SK-N-MC (cell line): Measurements from ENCODE around the gene OR51B4.

ENCODE experiments used
- DNase-seq: peaks from one replicate; pipeline ENCODE4 v3.0.0-alpha.2; 2011; ENCODE audit warnings: low read depth, low spot score
- H3K27ac ChIP-seq: fragments of 200-600 bp; sonication (generic); 2 replicates; pipeline ENCODE4 v1.5.1; 2016; ENCODE audit warnings: mixed run types
- H3K36me3 ChIP-seq: fragments of 200-600 bp; sonication (generic); 2 replicates; pipeline ENCODE4 v1.6.1; 2017; ENCODE audit warnings: antibody characterized with exemption, low read length, mixed read lengths; ENCODE audit not compliant: insufficient read depth
- H3K4me3 ChIP-seq: fragments of 200-600 bp; sonication (generic); 2 replicates; pipeline ENCODE4 v1.5.1; 2016
- H3K9ac ChIP-seq: fragments of 200-600 bp; sonication (generic); 2 replicates; pipeline ENCODE4 v1.8.0; 2017; ENCODE audit warnings: mixed run types, mixed read lengths; ENCODE audit not compliant: insufficient read length
- H3K9me3 ChIP-seq: fragments of 200-600 bp; sonication (generic); 2 replicates; pipeline ENCODE4 v1.6.1; 2017; ENCODE audit warnings: low read depth, mild to moderate bottlenecking, antibody characterized with exemption, low read length, moderate library complexity, mixed read lengths
- EZH2 ChIP-seq: fragments of 200-600 bp; sonication (generic); IDR thresholded peaks from one replicate; pipeline ENCODE4 v1.6.1; 2017; ENCODE audit warnings: antibody characterized with exemption
- FOXP2 ChIP-seq: optimal IDR thresholded peaks from 2 replicates; pipeline ENCODE3; 2011; ENCODE audit warnings: mild to moderate bottlenecking, moderate library complexity; ENCODE audit not compliant: insufficient read depth; ENCODE audit errors: extremely low read length, control extremely low read depth
- POLR2AphosphoS5 ChIP-seq: IDR thresholded peaks from 2 replicates; pipeline ENCODE4 v1.6.1; 2012; ENCODE audit warnings: mild to moderate bottlenecking, low read depth, low read length, borderline replicate concordance

The OR51B4 gene

DNA sequence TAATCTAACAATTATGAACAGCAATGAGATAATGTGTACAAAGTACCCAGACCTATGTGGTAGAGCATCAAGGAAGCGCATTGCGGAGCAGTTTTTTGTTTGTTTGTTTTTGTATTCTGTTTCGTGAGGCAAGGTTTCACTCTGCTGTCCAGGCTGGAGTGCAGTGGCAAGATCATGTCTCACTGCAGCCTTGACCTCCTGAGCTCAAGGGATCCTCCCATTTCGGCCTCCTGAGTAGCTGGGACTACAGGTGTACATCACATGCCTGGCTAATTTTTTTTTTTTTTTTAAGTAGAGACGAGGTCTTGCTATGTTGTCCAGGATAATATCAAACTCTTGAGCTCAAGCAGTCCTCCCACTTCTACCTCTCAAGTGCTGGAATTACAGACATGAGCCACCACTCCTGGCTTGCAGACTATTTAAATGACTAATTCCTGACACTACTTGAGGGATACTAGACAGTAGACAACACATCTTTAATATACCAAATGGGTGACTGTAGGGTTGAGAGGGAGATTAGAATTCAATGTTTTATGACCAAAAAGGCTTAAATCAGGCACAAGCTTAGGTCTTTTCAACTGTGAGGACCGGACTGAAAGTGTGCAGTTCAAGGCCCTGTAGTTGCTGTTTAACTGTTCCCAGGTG, 12.7 kb downstream of the OR51B4 start:
- TF ChIP-seq EZH2 (no peak), POLR2AphosphoS5 (no peak), FOXP2 (no peak)
- Histone ChIP-seq H3K36me3 (no peaks in the 10 kb centered on the region), H3K4me3 (no peak overlapping the region), H3K27ac (no peak overlapping the region), H3K9ac (no peak overlapping the region), H3K9me3 (no peaks in the 10 kb centered on the region)
- no peak for DNase-seq

DNA sequence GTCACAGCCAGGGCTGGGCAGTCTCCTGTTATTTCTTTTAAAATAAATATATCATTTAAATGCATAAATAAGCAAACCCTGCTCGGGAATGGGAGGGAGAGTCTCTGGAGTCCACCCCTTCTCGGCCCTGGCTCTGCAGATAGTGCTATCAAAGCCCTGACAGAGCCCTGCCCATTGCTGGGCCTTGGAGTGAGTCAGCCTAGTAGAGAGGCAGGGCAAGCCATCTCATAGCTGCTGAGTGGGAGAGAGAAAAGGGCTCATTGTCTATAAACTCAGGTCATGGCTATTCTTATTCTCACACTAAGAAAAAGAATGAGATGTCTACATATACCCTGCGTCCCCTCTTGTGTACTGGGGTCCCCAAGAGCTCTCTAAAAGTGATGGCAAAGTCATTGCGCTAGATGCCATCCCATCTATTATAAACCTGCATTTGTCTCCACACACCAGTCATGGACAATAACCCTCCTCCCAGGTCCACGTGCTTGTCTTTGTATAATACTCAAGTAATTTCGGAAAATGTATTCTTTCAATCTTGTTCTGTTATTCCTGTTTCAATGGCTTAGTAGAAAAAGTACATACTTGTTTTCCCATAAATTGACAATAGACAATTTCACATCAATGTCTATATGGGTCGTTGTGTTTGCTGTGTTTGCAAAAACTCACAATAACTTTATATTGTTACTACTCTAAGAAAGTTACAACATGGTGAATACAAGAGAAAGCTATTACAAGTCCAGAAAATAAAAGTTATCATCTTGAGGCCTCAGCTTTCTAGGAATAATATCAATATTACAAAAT, 13.4 kb downstream of the OR51B4 start:
- H3K4me3 ChIP-seq = no peak overlapping the region
- no peaks in the 10 kb centered on the region for H3K9me3 ChIP-seq
- TF ChIP-seq POLR2AphosphoS5 = no peak
- no peak for TF ChIP-seq EZH2
- no peak for TF ChIP-seq FOXP2
- no peaks in the 10 kb centered on the region for H3K36me3 ChIP-seq
- no peak for DNase-seq
- H3K27ac ChIP-seq = no peak overlapping the region
- H3K9ac ChIP-seq = no peak overlapping the region

DNA sequence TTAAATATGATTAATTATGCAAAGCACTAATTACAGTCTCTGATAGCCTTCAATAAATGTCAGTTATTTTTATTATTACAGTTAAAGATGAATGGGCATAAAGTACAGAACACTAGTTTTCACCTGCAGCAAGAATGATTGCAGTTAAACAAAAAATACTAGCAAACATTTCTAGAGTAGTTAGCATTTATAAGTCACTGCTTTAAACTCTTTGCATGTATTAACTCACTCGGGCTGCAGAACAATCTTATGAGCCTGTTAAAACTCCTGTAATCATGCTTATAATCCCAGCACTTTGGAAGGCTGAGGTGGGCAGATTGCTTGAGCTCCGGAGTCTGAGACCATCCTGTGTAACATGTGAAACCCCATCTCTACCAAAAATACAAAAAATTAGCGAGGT, 14.8 kb downstream of the OR51B4 start:
- H3K4me3 ChIP-seq = no peak overlapping the region
- DNase-seq = no peak
- H3K27ac ChIP-seq = no peak overlapping the region
- TF ChIP-seq FOXP2 (no peak), POLR2AphosphoS5 (no peak), EZH2 (no peak)
- no peaks in the 10 kb centered on the region for H3K36me3 ChIP-seq
- H3K9ac ChIP-seq = no peak overlapping the region
- no peaks in the 10 kb centered on the region for H3K9me3 ChIP-seq

DNA sequence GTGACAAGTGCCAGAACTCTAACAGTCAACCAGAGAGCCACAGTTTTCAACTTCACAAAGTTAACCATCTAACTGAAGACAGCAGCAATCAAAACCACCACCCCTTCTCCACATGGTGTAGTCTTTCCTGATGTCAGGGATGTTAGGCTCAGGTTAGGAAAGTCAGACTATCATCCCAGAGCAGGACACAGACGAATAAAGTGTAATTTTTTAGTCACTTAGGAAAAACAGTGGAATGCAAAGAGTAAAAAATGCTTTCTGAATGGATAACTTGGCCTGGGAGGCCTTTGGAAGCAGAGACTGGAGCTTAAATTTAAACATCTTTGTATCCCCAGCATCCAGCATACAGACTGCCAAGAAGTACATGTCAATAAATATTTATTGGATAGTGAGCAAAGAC, 15.4 kb downstream of the OR51B4 start:
- Histone ChIP-seq H3K27ac (no peak overlapping the region), H3K36me3 (no peaks in the 10 kb centered on the region), H3K9ac (no peak overlapping the region), H3K9me3 (no peaks in the 10 kb centered on the region), H3K4me3 (no peak overlapping the region)
- no peak for DNase-seq
- TF ChIP-seq FOXP2 (no peak), EZH2 (no peak), POLR2AphosphoS5 (no peak)

DNA sequence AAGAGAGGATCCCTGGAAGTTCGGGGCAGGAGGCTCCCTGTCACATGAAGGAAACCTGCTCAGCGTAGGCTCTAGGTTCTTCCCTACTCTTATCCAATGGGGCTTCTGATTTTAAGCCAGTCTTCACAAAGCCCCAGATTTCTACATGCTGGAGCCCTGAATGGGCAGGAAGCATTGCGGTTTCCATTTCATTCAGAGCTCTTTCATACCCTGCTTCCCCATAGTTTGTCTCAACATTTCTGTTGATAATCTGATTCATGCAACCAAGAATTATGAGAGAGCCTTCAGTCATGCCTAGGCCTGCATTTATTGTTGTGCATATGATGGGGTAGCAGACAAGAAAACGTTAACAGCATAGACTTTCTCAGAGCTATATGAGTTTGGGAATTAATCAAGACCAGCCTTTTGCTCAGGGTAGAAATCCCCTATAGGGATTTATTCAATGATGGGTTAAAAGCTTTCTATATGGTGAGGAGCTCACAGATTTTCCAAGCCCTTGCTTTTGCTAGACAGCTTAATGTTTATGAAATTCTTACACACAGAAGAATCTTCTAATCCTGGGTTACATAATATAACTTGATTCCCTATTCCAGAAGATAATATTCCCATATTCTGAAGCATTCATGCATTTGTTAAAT, 15.9 kb downstream of the OR51B4 start:
- Histone ChIP-seq H3K36me3 (no peaks in the 10 kb centered on the region), H3K4me3 (no peak overlapping the region), H3K9ac (no peak overlapping the region), H3K9me3 (no peaks in the 10 kb centered on the region), H3K27ac (no peak overlapping the region)
- no peak for TF ChIP-seq EZH2
- TF ChIP-seq POLR2AphosphoS5 = no peak
- no peak for TF ChIP-seq FOXP2
- DNase-seq = no peak

DNA sequence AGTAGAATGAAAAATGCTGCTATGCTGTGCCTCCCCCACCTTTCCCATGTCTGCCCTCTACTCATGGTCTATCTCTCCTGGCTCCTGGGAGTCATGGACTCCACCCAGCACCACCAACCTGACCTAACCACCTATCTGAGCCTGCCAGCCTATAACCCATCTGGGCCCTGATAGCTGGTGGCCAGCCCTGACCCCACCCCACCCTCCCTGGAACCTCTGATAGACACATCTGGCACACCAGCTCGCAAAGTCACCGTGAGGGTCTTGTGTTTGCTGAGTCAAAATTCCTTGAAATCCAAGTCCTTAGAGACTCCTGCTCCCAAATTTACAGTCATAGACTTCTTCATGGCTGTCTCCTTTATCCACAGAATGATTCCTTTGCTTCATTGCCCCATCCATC, 17.1 kb downstream of the OR51B4 start:
- no peaks in the 10 kb centered on the region for H3K36me3 ChIP-seq
- no peak overlapping the region for H3K9ac ChIP-seq
- no peak overlapping the region for H3K4me3 ChIP-seq
- DNase-seq = no peak
- no peak for TF ChIP-seq EZH2
- TF ChIP-seq FOXP2 = no peak
- no peak for TF ChIP-seq POLR2AphosphoS5
- H3K27ac ChIP-seq = no peak overlapping the region
- H3K9me3 ChIP-seq = no peaks in the 10 kb centered on the region

DNA sequence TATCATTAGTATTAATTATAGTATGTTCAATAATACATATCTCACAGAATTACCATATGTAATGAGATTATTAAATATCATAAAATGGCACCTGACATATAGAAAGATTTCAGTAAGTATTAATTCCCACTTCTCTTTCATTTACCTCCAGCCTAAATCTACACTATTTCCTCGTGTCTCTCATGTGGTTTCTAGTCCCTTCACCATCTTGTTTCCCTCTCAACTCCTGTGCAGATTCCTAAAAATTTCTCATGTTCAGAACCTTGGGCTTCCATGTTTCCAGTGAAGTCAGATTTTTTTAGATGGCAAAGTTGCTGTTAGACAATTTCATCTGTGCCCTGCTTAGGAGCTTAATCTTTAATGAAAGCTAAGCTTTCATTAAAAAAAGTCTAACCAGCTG, 17.9 kb downstream of the OR51B4 start:
- TF ChIP-seq FOXP2 (no peak), EZH2 (no peak), POLR2AphosphoS5 (no peak)
- no peak for DNase-seq
- no peaks in the 10 kb centered on the region for H3K36me3 ChIP-seq

DNA sequence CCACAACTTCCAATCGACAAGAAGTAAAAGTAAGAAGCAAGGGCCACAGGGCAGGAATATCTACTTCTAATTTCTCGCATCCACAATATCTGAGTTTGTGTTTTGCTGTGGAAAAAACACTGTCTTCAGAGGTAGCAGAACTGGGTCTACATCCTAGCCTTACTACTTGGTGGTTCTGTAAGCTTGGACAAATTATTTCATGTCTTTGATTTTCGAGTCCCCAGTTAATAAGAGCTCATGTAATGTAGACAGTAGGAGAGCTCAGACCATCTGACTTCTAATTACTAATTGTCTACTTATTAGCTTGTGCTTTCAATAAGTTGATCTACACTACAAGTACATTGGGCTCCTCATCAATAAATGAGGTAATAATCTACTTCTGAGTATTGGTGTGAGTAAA, 18.7 kb downstream of the OR51B4 start:
- Histone ChIP-seq H3K4me3 (no peak overlapping the region), H3K27ac (no peak overlapping the region), H3K9me3 (no peaks in the 10 kb centered on the region), H3K9ac (no peak overlapping the region), H3K36me3 (no peaks in the 10 kb centered on the region)
- no peak for DNase-seq
- TF ChIP-seq POLR2AphosphoS5 (no peak), EZH2 (no peak), FOXP2 (no peak)

More for the DNA sequence above, 17.9 kb downstream of the OR51B4 start:
- Histone ChIP-seq H3K9ac (no peak overlapping the region), H3K9me3 (no peaks in the 10 kb centered on the region), H3K4me3 (no peak overlapping the region), H3K27ac (no peak overlapping the region)

DNA sequence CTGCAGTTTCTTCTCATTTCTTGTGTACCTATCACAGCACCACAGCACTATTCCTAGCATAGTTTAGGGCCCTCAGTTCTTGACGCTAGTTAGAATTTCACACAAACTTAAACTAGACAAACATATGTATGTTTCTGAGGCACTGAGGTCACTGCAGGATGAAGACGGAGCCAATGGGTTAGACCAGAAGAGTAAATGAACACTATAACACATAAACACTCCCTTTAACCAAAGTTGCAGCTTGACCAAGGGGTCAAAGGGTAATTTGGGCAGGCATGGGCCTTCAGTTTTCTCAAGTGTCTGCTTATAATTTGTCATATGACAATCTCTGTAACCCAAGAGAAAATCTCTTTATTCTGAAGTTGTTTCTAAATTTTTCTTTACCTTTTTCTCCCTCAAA, 19.1 kb downstream of the OR51B4 start:
- H3K27ac ChIP-seq = no peak overlapping the region
- no peaks in the 10 kb centered on the region for H3K36me3 ChIP-seq
- no peak overlapping the region for H3K9ac ChIP-seq
- no peaks in the 10 kb centered on the region for H3K9me3 ChIP-seq
- no peak for DNase-seq
- TF ChIP-seq POLR2AphosphoS5 (no peak), FOXP2 (no peak), EZH2 (no peak)
- H3K4me3 ChIP-seq = no peak overlapping the region
